Effector memory CD8-positive, alpha-beta T cell (primary cell): ENCODE data around the gene GAD1.

Experiments
- ATAC-seq: fragments of 150-1000 bp; cut with Tn5 transposase; replicated peaks from 2 replicates; pipeline ENCODE4 v1.10.0; 2021; ENCODE audit warnings: mild to moderate bottlenecking, moderate library complexity
- DNase-seq, 3 experiments: peaks; one replicate each; pipeline ENCODE4 v3.0.0; 2021
- H3K27ac Mint-ChIP-seq, 2 donors: one replicate each; pipeline ENCODE4 v1.8.0; 2022; ENCODE audit warnings: mild to moderate bottlenecking in 2 of 2, mixed read lengths in 2 of 2, moderate library complexity in 2 of 2
- H3K27me3 Mint-ChIP-seq, 2 donors: one replicate each; pipeline ENCODE4 v1.8.0; 2022; ENCODE audit warnings: mixed read lengths in 2 of 2
- H3K36me3 Mint-ChIP-seq: one replicate; pipeline ENCODE4 v1.8.0; 2022; ENCODE audit warnings: mild to moderate bottlenecking, moderate library complexity, mixed read lengths; ENCODE audit not compliant: insufficient read depth
- H3K4me1 Mint-ChIP-seq, 2 donors: one replicate each; pipeline ENCODE4 v1.8.0; 2022; ENCODE audit warnings: low read depth in 2 of 2, mixed read lengths in 2 of 2
- H3K4me3 Mint-ChIP-seq, 2 donors: one replicate each; pipeline ENCODE4 v1.8.0; 2022; ENCODE audit warnings: mild to moderate bottlenecking in 2 of 2, mixed read lengths in 2 of 2, moderate library complexity in 2 of 2
- H3K9me3 Mint-ChIP-seq, 2 donors: one replicate each; pipeline ENCODE4 v1.8.0; 2022; ENCODE audit warnings: mixed read lengths in 2 of 2

Gene GAD1

DNA sequence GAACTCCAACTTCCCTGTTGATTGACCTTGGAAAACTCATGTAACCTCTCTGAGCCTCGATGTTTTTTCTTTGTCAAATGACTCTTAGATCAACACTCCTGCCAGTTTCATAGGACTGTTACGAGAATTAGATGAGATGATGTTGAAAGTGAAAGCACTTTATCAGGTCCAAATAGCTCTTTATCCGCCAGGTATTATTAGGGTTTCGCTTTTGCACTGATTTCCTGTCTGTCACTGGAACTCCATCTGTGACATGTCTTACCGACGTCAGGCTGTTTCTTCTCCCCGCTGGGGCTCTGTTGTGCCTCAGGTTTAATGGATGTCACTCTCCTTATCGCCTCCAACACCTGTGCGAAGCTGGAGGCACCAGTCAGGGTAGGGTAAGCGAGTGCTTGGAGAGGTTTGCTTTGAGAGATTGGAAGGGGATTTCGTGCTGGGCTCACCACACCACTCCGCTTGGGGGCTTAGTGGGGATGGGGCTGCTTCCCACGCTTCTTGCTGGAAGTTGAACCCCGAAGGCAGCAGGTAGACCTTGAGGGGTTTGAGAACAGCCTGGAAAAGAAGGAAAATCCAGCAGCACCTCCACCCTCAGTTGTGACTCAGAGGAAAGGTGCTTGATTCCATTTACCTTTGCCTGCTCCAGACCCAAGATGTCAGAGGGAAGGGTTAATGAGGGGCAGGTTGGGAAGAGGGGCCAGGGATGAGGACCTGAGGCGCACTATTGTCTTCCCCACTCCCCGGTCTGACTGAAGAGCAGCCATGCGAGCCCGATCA, 4.3 kb downstream of the GAD1 start:
- H3K4me1 Mint-ChIP-seq, result peaks cover 39 to 41% of the 10 kb centered on the region in 2 donors
- H3K36me3 Mint-ChIP-seq, result peaks cover 4% of the 10 kb centered on the region
- DNase-seq, result no peak
- H3K4me3 Mint-ChIP-seq, result peak overlapping the region; percentile 85
- H3K27ac Mint-ChIP-seq, result peak overlapping the region; percentile 10 to 66
- peak; percentile 61 for ATAC-seq
- peaks cover 79 to 98% of the 10 kb centered on the region in 2 donors for H3K27me3 Mint-ChIP-seq
- H3K9me3 Mint-ChIP-seq, result no peaks in the 10 kb centered on the region

DNA sequence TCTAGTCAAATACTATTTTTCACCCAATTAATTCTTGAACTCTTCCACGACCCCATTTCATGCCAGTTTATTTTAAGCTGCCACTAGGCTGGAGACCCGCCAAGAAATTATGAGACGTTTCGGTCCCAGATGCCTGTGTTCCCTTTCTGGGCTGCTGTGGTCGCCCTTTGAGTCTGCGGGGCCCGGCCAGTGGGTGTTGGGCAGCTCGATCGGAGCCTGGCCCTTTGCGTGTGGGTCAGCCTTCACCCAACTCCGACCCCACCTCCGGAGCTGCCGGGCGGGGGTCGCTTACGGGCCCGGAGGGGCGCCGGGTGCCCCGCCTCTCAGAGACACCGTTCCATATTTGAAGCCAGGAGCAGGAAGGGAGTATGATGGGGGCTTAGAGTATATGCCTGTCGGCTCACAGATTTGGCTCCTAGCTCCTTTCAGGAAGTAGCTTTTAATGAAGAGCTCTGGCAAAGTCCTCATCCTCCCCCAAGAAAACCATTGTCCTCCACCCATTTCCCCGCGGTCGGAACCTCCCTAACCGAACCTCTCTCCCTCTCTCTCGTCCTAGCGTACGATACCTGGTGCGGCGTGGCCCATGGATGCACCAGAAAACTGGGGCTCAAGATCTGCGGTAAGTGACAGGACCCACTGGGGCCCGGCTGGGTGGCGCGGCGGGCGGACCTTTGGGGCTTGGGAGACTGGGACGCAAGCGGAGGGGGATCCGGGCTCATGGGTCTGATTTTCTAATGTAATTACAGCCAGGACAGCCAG, 5.0 kb downstream of the GAD1 start:
- H3K4me1 Mint-ChIP-seq, result peaks cover 38 to 39% of the 10 kb centered on the region in 2 donors
- peak overlapping the region; percentile 85 for H3K4me3 Mint-ChIP-seq
- no peak for ATAC-seq
- no peak for DNase-seq
- peaks cover 4% of the 10 kb centered on the region for H3K36me3 Mint-ChIP-seq
- H3K27ac Mint-ChIP-seq, result peak overlapping the region in 1 of 2 donors; percentile 10
- H3K9me3 Mint-ChIP-seq, result no peaks in the 10 kb centered on the region
- H3K27me3 Mint-ChIP-seq, result peaks cover 82 to 98% of the 10 kb centered on the region in 2 donors

DNA sequence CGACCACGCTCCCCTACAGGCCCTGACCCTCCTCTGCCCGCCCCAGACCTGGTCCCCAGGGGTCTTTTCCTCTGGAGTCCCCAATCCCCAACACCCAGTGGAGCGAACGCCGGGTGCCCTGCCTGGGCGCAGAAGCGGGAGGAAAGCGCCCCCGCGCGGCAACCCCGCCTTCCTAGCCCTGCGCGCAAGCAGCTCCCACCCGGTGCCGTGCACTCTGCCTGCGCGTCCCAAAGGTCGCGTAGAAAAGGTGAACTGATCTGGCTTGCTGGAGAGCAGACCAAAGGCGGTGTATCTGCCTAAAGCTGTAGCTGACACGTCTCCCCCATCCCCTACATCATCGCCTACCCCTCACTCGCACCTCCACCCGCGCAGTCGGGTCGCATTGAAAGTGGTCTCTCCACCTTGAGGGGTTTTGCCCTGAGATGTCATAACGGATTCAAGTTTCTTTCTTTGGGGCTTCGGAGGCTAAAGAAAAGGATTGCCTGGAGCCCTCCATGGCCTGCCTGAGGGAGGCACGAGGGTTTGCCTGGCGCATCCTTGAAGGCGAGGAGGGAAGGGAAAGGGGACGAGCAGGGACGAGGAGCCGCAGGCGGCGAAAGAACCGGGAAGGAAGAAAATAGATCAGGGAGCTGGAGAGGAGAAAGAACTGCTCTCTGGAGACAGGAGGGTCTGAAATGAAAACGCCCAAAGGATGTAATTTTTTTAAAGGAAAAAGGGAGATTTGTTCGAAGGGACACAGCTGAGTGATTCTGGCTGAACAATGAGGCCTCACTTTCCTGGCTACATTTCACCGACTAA, 5.8 kb downstream of the GAD1 start:
- Mint-ChIP-seq H3K27me3 (peaks cover 86 to 98% of the 10 kb centered on the region in 2 donors), H3K27ac (peak overlapping the region in 1 of 2 donors; percentile 10), H3K9me3 (no peaks in the 10 kb centered on the region), H3K4me1 (peaks cover 34 to 38% of the 10 kb centered on the region in 2 donors), H3K4me3 (peak overlapping the region; percentile 85), H3K36me3 (peaks cover 3% of the 10 kb centered on the region)
- DNase-seq, result no peak
- peak; percentile 52 for ATAC-seq

DNA sequence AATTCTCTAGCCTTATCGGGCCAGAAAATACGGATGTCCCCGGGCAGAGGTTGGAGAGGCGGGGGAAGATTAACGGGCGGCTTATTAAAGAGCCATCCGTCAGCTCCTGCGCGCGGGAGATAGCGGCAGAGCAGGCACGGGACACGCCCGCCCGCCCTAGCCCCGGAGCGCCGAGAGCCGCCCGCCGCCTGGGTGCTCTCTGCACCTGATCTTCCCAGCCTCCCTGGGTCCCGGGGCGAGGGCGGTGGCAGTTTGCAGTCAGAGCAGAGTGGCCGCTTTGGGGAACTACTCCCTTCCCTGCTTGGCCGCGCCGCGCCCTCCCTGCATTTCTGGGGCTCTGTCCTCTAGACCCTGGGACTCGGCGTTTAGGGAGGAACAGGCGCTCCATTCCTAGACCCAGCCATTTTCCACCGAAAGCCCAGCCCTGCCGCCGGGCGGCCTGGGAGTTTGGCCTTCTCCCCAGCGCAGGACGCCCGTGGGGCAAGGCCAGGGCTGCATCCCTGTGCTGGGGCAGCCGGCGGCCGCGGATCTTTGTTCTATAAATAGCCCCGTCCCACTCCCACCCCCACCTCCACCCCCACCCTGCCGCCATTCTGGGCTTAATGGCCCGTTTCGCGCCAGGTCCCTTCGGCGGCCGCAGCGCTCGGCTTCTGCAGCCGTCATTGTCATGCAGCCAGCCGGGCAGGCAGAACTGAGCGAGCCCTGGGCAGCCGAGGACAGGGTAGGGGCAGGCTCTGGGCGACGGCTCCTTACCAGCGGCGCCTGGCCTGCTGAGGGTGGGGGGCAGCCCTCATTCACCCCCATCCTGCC, 6.6 kb downstream of the GAD1 start:
- Mint-ChIP-seq H3K4me3 (peak overlapping the region; percentile 85), H3K4me1 (peaks cover 30 to 34% of the 10 kb centered on the region in 2 donors), H3K27me3 (peaks cover 85 to 98% of the 10 kb centered on the region in 2 donors), H3K27ac (no peak overlapping the region), H3K9me3 (no peaks in the 10 kb centered on the region), H3K36me3 (no peaks in the 10 kb centered on the region)
- DNase-seq, result no peak
- no peak for ATAC-seq

DNA sequence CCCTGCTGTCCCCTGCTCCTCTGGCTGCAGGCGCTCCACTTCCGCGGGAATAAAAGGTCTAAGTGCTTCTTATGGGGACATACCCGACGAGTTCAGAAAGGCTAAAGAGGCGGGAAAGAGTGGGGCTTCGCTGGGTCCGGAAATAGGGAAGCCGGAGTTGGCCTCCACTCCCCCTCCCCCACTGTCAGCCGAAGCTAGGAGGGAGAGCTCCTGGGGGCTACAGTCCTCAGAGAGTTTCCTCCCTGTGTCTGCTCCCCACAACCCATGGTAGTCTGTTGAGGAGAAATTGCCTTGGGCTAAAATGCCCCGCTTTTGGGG, 7.2 kb downstream of the GAD1 start:
- H3K27ac Mint-ChIP-seq, result no peak overlapping the region
- ATAC-seq (no peak), DNase-seq (no peak)
- peaks cover 85 to 98% of the 10 kb centered on the region in 2 donors for H3K27me3 Mint-ChIP-seq
- H3K9me3 Mint-ChIP-seq, result no peaks in the 10 kb centered on the region
- peak overlapping the region; percentile 17 to 25 for H3K4me3 Mint-ChIP-seq
- H3K36me3 Mint-ChIP-seq, result no peaks in the 10 kb centered on the region
- H3K4me1 Mint-ChIP-seq, result peaks cover 24 to 28% of the 10 kb centered on the region in 2 donors

DNA sequence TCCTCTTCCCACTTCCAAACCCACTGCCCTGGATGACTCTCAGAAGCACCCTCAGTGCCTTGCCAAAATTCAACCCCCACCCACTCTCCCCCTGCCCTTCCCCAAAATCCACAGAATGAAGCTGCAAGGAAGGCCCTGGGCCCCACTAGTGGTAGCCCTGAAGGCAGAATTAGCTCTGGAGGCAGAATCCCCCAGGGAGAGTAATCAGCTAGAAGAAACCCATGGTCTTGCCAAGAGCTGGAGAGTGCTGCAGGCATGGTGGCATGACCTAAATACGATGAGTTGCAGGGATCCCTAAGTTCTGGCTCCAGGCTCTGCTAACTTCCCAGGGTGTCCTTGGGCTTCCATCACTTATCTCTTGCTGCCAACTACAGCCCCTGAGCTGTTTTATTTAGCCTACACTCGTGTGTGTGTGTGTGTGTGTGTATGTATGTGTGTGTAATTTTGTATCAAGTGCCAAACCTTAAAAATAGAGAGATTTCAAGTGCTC, 7.9 kb downstream of the GAD1 start:
- Mint-ChIP-seq H3K9me3 (no peaks in the 10 kb centered on the region), H3K27ac (no peak overlapping the region), H3K4me3 (peak overlapping the region in 1 of 2 donors; percentile 25), H3K36me3 (no peaks in the 10 kb centered on the region), H3K27me3 (peaks cover 84 to 98% of the 10 kb centered on the region in 2 donors), H3K4me1 (peaks cover 24 to 26% of the 10 kb centered on the region in 2 donors)
- DNase-seq, result no peak
- ATAC-seq, result no peak

DNA sequence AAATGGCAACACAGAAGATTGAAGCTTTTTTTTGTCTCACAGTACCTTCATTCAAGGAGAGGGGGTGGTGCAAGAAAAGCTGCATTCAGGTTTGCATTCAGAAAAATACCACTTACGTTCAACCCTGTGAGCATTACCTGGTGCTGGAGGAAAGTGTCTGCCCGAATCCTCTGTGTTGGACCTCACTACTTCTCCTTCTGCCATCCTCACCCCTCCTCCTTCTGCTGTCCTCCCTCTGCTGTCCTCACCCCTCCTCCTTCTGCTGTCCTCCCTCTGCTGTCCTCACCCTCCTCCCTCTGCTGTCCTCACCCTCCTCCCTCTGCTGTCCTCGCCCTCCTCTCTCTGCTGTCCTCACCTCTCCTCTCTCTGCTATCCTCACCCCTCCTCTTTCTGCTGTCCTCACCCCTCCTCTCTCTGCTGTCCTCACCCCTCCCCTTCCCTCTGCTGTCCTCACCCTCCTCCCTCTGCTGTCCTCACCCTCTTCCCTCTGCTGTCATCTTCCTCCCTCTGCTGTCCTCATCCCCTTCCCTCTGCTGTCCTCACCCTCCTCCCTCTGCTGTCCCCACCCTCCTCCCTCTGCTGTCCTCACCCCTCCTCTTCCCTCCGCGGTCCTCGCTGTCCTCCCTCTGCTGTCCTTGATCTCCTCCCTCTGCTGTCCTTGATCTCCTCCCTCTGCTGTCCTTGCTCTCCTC, 11.3 kb downstream of the GAD1 start:
- Mint-ChIP-seq H3K36me3 (peaks cover 2% of the 10 kb centered on the region), H3K4me1 (peaks cover 0 to 2% of the 10 kb centered on the region in 2 donors), H3K27ac (no peak overlapping the region), H3K27me3 (peaks cover 73 to 83% of the 10 kb centered on the region in 2 donors), H3K9me3 (no peaks in the 10 kb centered on the region), H3K4me3 (no peak overlapping the region)
- ATAC-seq, result no peak
- DNase-seq, result no peak

DNA sequence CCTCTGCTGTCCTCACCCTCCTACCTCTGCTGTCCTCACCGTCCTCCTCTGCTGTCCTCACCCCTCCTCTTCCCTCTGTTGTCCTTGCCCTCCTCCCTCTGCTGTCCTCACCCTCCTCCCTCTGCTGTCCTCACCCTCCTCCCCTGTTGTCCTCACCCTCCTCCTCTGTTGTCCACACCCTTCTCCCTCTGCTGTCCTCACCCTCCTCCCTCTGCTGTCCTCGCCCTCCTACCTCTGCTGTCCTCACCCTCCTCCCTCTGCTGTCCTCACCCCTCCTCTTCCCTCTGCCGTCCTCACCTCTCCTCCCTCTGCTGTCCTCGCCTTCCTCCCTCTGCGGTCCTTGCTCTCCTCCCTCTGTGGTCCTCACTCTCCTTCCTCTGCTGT, 11.8 kb downstream of the GAD1 start:
- Mint-ChIP-seq H3K4me1 (peaks cover 0 to 2% of the 10 kb centered on the region in 2 donors), H3K36me3 (peaks cover 2% of the 10 kb centered on the region), H3K27me3 (peaks cover 75 to 80% of the 10 kb centered on the region in 2 donors)

DNA sequence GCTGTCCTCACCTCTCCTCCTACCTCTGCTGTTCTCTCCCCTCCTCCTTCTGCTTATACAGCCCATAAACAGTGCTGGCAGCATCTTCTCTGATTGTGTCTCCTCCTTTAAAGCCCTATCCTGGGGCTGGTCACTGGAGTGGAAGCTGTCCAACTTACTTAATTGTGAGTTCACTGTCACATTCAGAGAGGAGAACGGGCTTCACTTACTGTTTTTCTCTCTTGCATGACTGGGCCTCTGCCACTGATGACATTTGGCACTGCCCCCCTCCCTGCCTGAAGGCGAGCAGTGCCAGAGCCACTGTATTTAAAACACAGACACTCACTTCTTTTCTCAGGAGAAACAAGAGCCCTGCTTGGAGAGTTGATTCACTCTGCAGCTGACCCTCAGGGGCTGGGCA, 12.3 kb downstream of the GAD1 start:
- Mint-ChIP-seq H3K27ac (no peak overlapping the region), H3K36me3 (peaks cover 2% of the 10 kb centered on the region), H3K4me1 (no peaks in the 10 kb centered on the region), H3K9me3 (no peaks in the 10 kb centered on the region), H3K27me3 (peaks cover 72 to 75% of the 10 kb centered on the region in 2 donors), H3K4me3 (no peak overlapping the region)
- no peak for ATAC-seq
- DNase-seq, result no peak

More for the DNA sequence above, 11.8 kb downstream of the GAD1 start:
- DNase-seq (no peak), ATAC-seq (no peak)
- H3K9me3 Mint-ChIP-seq, result no peaks in the 10 kb centered on the region
- no peak overlapping the region for H3K4me3 Mint-ChIP-seq
- no peak overlapping the region for H3K27ac Mint-ChIP-seq

DNA sequence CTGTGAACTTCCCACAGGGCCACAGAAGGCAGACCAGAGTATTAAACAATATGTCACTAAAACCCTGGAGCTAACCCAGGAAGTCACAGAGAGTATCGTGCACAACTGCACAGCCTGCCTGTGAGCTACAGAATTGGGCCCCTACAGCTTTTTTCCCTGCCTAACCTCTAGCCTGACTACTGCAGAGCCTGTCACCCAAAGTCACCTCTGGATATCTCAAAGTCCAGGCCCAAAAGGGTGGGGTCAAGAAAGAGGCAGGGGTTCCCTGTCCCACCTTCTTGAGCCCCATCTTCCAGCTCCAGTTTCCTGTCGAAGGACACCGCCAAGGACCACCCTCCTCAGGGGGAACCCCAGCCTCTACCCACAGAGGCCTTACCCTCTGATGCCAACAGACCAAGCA, 13.5 kb downstream of the GAD1 start:
- peaks cover 2% of the 10 kb centered on the region for H3K36me3 Mint-ChIP-seq
- H3K4me3 Mint-ChIP-seq, result no peak overlapping the region
- no peaks in the 10 kb centered on the region for H3K4me1 Mint-ChIP-seq
- no peak for DNase-seq
- ATAC-seq, result no peak
- H3K27ac Mint-ChIP-seq, result no peak overlapping the region
- no peaks in the 10 kb centered on the region for H3K9me3 Mint-ChIP-seq
- peaks cover 60 to 63% of the 10 kb centered on the region in 2 donors for H3K27me3 Mint-ChIP-seq

DNA sequence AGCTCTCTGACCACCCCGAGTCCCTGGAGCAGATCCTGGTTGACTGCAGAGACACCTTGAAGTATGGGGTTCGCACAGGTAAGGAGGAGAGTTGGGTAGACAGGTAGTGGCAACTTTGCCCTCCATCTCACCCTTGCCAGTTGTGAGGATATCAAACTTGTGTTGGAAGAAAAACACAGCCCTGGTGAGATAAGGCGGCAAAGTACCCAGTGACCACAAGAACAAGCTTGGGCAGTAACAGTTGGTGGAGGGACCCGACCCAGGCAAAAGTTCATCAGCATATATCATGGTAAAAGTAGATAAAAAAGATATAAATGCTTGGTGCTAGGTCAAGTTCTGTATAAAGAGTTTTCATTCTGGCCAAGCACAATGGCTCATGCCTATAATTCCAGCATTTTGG, 14.4 kb downstream of the GAD1 start:
- no peaks in the 10 kb centered on the region for H3K4me1 Mint-ChIP-seq
- H3K36me3 Mint-ChIP-seq, result peaks cover 2% of the 10 kb centered on the region
- no peak overlapping the region for H3K27ac Mint-ChIP-seq
- DNase-seq (no peak), ATAC-seq (no peak)
- H3K4me3 Mint-ChIP-seq, result no peak overlapping the region
- H3K27me3 Mint-ChIP-seq, result peaks cover 54 to 56% of the 10 kb centered on the region in 2 donors
- H3K9me3 Mint-ChIP-seq, result no peaks in the 10 kb centered on the region

DNA sequence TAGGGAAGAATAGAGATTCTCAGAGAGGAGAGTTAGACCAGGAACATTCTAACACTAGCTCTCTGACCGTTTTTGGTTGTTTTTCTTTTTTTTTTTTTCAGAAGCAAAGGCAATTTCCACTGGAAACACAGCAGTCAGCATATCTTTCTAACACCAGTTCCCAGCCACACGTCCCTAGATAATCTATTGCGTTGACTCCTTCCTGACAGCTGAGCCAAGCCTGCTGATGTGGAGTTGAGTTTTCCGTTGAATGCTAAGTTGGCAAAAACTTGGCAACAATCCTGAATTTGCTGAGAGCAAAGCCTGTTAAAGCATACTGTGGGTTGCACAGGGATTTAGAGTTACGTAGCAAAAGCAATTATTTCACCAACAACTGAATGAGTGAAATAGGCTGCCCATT, 19.3 kb downstream of the GAD1 start:
- peaks cover 28 to 41% of the 10 kb centered on the region in 2 donors for H3K27me3 Mint-ChIP-seq
- ATAC-seq (no peak), DNase-seq (no peak)
- no peak overlapping the region for H3K27ac Mint-ChIP-seq
- peaks cover 2% of the 10 kb centered on the region for H3K36me3 Mint-ChIP-seq
- H3K9me3 Mint-ChIP-seq, result no peaks in the 10 kb centered on the region
- H3K4me1 Mint-ChIP-seq, result no peaks in the 10 kb centered on the region
- H3K4me3 Mint-ChIP-seq, result no peak overlapping the region
